Measurements from ENCODE around the gene MCAM. TPM values are rescaled to one million over a fixed set of nuclear protein-coding genes. Genes with fewer than 3 reads are reported as not detected.
A peak's percentile ranks its signal among the peaks of the same experiment; 100 is the strongest.

Gene MCAM
- total and polyA plus RNA-seq, 3 donors from 2014 or later, result 39.1 to 45.1 (median 43.1) TPM

DNA sequence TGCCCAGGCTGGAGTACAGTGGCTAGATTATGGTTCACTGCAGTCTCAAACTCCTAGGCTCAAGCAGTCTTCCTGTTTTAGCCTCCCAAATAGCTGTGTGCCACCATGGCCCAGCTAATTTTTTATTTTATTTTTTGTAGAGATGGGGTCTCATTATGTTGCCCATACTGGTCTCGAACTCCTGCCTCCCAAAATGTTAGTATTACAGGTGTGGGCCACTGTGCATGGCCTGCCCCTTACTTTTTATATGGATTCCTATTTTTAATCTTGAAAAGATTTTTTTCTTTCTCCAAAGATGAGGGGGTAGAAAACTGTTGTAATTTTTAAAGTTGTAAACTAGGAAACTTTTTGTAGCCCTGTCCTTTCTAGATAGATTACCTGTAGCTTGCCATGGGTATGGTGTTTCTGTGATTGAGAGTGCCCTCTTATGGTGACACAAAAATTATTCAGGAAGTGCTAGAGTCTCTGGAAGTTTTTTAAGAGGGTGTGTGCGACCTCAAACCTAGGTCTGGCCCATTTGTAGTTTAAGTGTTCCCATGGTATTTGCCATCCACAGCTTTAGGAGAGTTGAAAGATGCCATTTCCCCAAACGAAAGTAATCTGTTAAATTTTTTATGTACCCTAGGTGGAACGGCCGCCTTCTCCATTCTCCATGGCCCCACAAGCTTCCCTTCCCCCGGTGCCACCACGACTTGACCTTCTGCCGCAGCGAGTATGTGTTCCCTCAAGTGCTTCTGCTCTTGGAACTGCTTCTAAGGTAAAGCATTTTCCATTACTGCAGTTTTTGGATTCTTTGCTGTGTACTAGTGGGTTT lies 32.4 kb downstream of the MCAM start:
- intact Hi-C loops (cut with DNase I; ENCODE audit: low total_unique reads), result no loop called here
- Histone ChIP-seq H3K36me3 (ENCODE audit: low read depth, missing control alignments) (no peaks in the 10 kb centered on the region), H3K4me3 (no peak overlapping the region), H3K27me3 (no peaks in the 10 kb centered on the region), H3K4me1 (no peaks in the 10 kb centered on the region), H3K9me3 (no peaks in the 10 kb centered on the region), H3K27ac (no peak overlapping the region)
- no peak for DNase-seq
- TF ChIP-seq CTCF (IDR thresholded peaks at IDR 0.05) (peak in 1 of 3 experiments; percentile 40), POLR2A (IDR thresholded peaks at IDR 0.05) (no peak)
- 78 to 83% methylated on average over 9 of the region's 9 CpGs for WGBS, 2 donors

- H3K27ac ChIP-seq, result no peak overlapping the region
- no peaks in the 10 kb centered on the region for H3K9me3 ChIP-seq
- no peaks in the 10 kb centered on the region for H3K36me3 ChIP-seq (ENCODE audit: low read depth, missing control alignments)
- no peak for TF ChIP-seq CTCF (IDR thresholded peaks at IDR 0.05)
- TF ChIP-seq POLR2A (IDR thresholded peaks at IDR 0.05), result no peak
- intact Hi-C loops (cut with DNase I; ENCODE audit: low total_unique reads), result no loop called here
- H3K4me1 ChIP-seq, result no peaks in the 10 kb centered on the region
- no peak for DNase-seq
- 87 to 93% methylated on average over 7 of the region's 7 CpGs for WGBS, 2 donors
- no peaks in the 10 kb centered on the region for H3K27me3 ChIP-seq
- H3K4me3 ChIP-seq, result no peak overlapping the region
Observed at GRCh38 chr11:119282495-119282894, 34.4 kb downstream of the MCAM start.

- H3K4me3 ChIP-seq, result no peak overlapping the region
- H3K9me3 ChIP-seq, result no peaks in the 10 kb centered on the region
- TF ChIP-seq CTCF (IDR thresholded peaks at IDR 0.05), result no peak
- no peak for TF ChIP-seq POLR2A (IDR thresholded peaks at IDR 0.05)
- 95 to 96% methylated on average over 1 of the region's 1 CpG for WGBS, 2 donors
- H3K27ac ChIP-seq, result no peak overlapping the region
- H3K27me3 ChIP-seq, result no peaks in the 10 kb centered on the region
- H3K36me3 ChIP-seq (ENCODE audit: low read depth, missing control alignments), result no peaks in the 10 kb centered on the region
- intact Hi-C loops (cut with DNase I; ENCODE audit: low total_unique reads), result no loop called here
- DNase-seq, result no peak
- H3K4me1 ChIP-seq, result no peaks in the 10 kb centered on the region
Observed at GRCh38 chr11:119277660-119278059, 39.3 kb downstream of the MCAM start.

DNA sequence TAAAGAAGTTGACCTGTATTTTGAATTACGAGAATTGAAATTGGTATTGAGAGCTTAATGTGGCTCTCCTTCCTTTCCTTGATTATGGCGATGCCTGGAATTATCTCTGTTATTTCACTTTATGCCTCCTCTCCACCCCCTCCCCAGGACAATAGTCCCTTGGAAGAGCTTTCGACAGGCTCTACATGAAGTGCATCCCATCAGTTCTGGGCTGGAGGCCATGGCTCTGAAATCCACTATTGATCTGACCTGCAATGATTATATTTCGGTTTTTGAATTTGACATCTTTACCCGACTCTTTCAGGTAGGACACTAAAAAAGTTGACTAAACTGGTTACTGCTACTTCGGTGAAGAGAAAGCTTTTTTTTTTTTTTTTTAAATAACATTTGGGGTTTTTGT lies 43.2 kb downstream of the MCAM start:
- intact Hi-C loops (cut with DNase I; ENCODE audit: low total_unique reads), result no loop called here
- H3K36me3 ChIP-seq (ENCODE audit: low read depth, missing control alignments), result no peaks in the 10 kb centered on the region
- no peak for DNase-seq
- H3K27me3 ChIP-seq, result no peaks in the 10 kb centered on the region
- no peak for TF ChIP-seq CTCF (IDR thresholded peaks at IDR 0.05)
- no peak for TF ChIP-seq POLR2A (IDR thresholded peaks at IDR 0.05)
- no peak overlapping the region for H3K27ac ChIP-seq
- no peaks in the 10 kb centered on the region for H3K4me1 ChIP-seq
- 92 to 96% methylated on average over 6 of the region's 6 CpGs for WGBS, 2 donors
- H3K9me3 ChIP-seq, result no peaks in the 10 kb centered on the region
- H3K4me3 ChIP-seq, result no peak overlapping the region

DNA sequence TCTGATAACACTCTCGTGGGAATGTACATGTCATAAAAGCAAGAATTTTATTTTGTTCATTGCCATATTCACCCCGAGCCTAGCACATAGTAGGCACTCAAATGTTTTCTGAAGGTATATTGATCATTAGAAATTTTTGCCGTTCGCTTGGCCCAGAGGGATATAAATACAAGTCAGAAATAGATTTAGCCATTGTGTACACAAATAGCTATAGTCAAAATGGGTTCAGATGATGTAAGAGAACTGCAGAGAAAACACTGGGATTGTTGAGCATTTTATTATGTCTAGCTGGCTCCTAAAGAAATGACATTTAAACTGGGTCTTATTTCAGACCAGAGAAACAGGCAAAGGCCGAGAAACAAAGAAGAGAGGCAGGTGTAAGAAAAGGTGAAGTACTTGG lies 49.3 kb downstream of the MCAM start:
- DNase-seq, result no peak
- Histone ChIP-seq H3K9me3 (no peaks in the 10 kb centered on the region), H3K27me3 (no peaks in the 10 kb centered on the region), H3K27ac (no peak overlapping the region), H3K4me1 (peaks cover 10% of the 10 kb centered on the region), H3K36me3 (ENCODE audit: low read depth, missing control alignments) (no peaks in the 10 kb centered on the region), H3K4me3 (no peak overlapping the region)
- WGBS, 2 donors, result 89 to 90% methylated on average over 5 of the region's 5 CpGs
- TF ChIP-seq CTCF (IDR thresholded peaks at IDR 0.05), result no peak
- TF ChIP-seq POLR2A (IDR thresholded peaks at IDR 0.05), result no peak
- intact Hi-C loops (cut with DNase I; ENCODE audit: low total_unique reads), result no loop called here
